ENCODE data around the gene GARNL3.

GARNL3 gene

DNA sequence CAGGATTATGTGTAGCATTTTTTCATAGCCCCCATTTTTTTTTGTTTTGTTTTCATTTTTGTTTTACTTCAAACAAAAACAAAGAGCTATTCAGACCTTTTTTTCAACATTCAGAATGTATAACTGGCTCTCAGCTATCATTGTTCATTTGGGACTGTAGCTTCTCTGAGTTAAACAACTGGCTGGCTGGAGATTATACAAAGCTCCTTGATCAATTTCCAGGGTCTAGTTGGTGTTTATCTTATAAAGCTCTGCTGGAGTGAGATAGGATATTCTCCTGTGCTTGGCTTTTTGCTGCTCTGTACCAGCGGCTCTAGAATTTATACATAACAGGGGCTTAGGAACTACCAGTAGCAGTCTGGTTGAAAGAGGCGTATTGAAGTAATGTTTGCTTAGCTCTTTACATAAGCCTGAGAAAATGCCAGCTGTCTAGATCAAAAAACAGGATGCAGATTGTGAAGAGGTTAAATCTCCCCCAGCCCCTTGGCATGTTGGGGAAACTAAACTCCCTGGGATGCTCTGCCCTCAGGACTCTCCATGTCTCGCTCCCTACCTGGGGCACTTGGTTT lies 15.2 kb downstream of the GARNL3 start:
- no peak for DNase-seq (ENCODE audit: low read depth in 2 of 2)

DNA sequence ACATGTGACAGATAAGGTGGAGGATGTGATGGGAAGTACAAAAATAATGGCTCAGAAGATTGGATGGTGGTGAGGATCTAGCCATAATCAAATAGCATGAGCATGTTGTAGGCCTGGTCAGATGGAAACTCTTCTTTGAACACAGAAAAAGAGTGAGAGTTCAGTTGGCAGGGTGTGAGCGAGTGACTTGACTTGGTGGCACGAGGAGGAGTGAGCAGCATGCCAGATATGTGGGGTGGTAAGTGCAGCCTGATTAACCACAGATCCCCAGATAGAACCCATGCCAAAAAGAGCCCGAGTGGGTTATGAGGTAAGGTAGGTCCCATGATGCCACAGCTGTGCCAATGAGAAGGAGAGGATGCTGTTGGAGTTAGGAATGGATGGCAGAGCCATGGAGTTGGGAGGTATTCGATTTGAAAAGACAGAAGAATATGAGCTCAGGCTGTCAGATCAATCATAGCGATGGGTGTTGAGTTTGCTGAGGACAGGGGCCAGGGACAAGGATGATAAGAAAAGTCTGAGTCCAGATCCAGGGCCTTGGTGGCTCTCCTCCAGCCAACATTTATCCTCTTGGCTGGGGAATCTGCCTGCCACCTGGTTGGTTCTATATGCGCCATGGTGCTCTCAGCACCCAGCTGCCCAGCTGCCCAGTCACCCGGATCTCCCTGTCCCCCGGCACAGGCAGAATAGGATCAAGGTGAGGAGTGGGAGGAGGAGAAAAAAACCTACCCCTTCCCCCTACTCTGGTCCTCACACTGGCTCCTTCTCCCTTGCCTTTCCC lies 16.5 kb downstream of the GARNL3 start:
- DNase-seq (ENCODE audit: low read depth in 2 of 2) = no peak

DNA sequence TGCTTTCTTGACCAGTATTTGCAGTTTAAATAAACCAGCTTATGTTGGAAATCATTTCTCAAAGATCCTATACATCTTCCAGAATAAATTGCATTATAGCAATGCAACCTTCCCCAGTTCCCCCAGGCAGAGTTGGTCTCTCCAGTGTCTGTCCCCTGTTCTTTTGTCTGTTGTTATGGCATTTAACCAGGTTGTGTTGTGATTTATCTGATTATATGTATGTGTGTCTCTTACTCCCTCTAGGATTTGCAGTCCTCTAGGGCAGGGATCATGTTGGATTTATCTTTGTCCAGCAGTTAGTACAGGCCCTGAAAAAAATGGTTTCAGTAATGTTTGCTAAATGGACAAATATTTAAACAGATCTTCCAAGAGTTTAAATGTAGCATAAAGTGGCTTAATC lies 17.3 kb downstream of the GARNL3 start:
- DNase-seq (ENCODE audit: low read depth in 2 of 2) = no peak

- DNase-seq (ENCODE audit: low read depth in 2 of 2) = no peak
Observed at GRCh38 chr9:127282611-127283010, 18.0 kb downstream of the GARNL3 start.

GRCh38 chr9:127283135-127283534 lies 18.6 kb downstream of the GARNL3 start:
- no peak for DNase-seq (ENCODE audit: low read depth in 2 of 2)

DNA sequence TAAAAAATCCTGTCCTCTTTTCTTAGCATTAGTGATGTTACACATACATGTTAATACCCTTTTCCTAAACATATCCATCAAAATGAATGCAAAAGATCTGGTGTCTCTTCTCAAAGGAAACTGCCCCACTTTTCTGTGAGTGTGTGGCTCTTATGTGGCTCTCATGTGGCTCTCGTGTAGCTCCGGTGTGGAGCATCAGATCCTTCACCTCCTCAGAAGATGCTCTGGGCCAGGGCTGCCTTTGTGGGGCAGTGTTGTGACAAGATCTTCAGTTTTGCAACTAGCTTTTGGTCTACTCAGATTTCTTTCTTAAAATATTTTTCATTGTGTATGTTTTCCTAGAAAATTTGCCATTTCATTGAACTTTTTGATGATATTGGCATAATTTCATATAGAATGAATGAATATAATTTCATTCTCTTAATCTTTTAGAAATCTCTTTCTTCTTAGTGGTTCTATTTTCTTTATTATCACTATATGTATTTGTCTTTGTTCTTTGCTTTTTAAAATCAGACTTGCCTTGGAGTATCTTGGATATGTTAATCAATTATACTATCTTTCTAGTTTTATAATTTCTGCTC lies 19.4 kb downstream of the GARNL3 start:
- peak in 1 of 2 donors; percentile 4 for DNase-seq (ENCODE audit: low read depth in 2 of 2)

GRCh38 chr9:127285965-127286364 lies 21.4 kb downstream of the GARNL3 start:
- DNase-seq (ENCODE audit: low read depth in 2 of 2) = no peak

GRCh38 chr9:127290561-127291065 lies 26.0 kb downstream of the GARNL3 start:
- DNase-seq (ENCODE audit: low read depth in 2 of 2) = no peak

DNA sequence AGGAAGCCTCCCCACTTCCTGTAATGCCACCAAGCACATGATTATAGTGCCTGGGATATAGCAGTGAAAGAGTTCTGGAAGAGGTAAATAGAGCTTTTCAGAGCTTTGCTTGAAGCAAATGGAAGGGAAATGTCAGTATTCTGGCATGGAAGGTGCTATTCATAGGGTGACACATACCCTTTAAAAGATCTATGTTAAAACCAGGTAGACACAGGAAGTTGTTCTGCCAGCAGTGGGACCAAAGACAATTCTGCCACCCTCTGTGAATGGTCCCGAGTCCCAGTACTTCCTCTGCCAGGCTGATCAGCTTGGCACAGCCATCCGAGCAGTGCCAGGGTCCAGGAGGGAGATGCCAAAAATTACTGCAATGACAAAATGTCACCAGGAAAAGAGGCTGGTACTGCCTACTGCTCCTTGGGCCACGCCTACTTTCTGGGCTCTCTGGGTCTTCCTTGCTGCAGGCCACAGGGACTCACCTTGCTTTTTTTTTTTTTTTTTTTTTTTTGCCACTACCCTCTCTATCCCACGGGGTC lies 26.7 kb downstream of the GARNL3 start:
- DNase-seq (ENCODE audit: low read depth in 2 of 2) = no peak

GRCh38 chr9:127292415-127292814 lies 27.8 kb downstream of the GARNL3 start:
- no peak for DNase-seq (ENCODE audit: low read depth in 2 of 2)

DNA sequence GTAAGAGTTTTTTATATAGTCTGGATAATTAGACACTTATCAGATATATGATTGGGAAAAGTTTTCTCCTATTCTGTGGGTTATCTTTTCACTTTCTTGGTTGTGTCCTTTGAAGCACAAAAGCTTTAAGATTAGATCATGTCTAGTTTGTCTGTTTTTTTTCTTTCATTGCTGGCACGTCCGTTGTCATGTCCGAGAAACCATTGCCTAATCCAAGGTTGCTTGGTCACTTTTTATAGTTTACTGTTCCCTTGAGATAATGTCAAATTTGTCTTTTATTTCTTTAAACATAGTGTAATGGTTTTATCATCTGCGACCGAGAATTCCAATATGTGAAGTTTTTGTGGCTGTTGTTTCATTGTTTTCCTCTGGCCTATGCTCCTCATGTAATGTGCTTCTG lies 28.8 kb downstream of the GARNL3 start:
- DNase-seq (ENCODE audit: low read depth in 2 of 2) = no peak

GRCh38 chr9:127293767-127294166 lies 29.2 kb downstream of the GARNL3 start:
- no peak for DNase-seq (ENCODE audit: low read depth in 2 of 2)

DNA sequence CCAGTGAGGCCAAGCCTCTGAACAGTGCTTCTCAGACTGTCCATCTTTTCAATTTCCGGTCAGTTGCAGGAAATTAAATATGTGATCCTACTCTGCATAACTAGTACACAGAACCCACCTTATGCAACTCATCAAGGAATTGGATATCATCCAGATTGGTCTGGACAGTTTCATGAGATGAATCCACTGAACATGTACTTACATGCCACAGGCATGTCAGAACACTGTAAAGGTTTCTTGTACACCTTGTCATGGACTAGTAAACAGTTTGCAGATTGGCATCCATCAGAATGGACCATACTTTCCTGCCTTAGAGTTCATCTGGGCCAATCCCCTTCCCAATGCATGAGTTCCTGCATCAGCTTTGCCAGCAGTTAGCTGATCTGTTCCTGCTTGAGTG lies 30.4 kb downstream of the GARNL3 start:
- no peak for DNase-seq (ENCODE audit: low read depth in 2 of 2)

- DNase-seq (ENCODE audit: low read depth in 2 of 2) = no peak
Observed at GRCh38 chr9:127300886-127301447, 36.4 kb downstream of the GARNL3 start.

- DNase-seq (ENCODE audit: low read depth in 2 of 2) = no peak
Observed at GRCh38 chr9:127303830-127304229, 39.3 kb downstream of the GARNL3 start.

DNA sequence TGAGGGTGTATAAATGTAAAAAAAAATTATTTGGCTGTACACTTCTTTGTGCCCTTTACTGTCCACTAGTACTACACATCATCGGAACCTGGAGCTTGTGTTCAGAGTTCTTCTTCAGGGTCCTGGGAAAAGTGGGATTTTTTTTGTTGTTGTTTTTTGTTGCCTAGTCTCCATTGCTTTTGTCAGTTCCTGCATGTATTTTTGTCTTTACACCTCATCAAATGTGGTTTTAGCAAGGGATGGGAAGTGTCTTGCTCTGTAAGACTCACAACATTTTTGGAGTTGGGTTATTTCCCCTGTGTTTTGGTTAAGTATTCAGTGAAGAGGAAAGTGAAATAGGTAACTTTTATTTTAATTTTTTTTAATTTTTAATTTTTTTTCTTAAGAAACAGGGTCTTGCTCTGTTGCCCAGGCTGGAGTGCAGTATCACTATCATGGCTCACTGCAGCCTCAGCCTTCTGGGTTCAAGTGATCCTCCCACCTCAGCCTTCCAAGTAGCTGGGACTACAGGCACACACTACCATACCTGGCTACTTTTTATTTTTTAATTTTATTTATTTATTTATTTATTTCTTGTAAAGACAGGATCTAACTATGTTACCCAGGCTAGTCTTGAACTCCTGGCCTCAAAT lies 40.7 kb downstream of the GARNL3 start:
- no peak for DNase-seq (ENCODE audit: low read depth in 2 of 2)

DNA sequence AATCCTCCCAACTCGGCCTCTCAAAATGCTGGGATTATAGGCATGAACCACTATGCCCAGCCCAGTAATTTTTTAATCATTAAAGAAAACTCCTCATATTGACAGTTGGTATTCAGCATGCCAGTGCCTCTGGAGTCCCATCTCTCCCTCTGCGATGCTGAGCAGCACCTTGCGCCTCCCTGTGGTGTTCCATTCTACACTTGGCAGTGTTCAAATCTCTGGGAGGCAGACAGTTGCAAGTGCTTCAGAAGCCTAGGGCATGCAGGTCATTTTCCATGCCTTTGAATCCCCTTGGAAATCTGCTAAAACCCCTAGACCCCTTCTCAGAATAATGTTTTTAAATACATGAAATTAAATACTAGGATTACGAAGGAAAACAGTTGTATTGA lies 41.3 kb downstream of the GARNL3 start:
- no peak for DNase-seq (ENCODE audit: low read depth in 2 of 2)

GRCh38 chr9:127307802-127308201 lies 43.2 kb downstream of the GARNL3 start:
- no peak for DNase-seq (ENCODE audit: low read depth in 2 of 2)

DNA sequence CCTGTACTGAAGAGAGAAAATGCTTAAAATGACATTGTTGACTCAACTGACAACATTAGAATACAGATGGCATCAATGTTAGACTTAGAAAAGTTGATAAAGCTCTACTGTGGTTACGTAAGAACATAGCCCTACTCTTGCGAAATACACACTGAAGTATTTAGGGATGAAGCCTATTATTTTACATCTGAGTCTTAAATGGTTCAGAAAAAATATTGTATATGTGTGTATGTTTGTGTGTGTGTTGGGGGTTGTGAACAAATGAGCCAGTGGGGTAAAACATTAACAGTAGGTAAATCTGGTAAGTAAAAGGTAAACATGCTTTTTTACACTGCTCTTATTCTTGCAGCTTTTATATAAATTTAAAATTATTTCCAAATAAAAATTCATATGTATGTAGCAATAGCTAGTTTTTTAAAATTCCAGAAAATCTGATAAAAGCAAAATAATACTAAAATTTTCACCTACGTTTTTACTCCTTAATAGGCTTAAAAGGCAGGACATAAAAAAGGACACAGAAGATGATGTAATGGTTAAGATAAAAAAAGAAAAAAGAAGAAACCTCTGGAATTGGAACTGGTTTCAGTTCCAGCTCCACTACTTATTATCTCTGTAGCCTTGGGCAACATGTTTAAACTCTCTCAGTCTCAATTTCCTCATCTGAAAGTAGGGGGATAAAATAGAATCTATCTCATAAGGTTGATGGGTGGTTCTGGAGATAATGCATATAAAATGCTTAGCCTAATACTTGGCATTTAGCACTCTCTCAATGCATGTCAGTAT lies 44.3 kb downstream of the GARNL3 start:
- no peak for DNase-seq (ENCODE audit: low read depth in 2 of 2)

DNA sequence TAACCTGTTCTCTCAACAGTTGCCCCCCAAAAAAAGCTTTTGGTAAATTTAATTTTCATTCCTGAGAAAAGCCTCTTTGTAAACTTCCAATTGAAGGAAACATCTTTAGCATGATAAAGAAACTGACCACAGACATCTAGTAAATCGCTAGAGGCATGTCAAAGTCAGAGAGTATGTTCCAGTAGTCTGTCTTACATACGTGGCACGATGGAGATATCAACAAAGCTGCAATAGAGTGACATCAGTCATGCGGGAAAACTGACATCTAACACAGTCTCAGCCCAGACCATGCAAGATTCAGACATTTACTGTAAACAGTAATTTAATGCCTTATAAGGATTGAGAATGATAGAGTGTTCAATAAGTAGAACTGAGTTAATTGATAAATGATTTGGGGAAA lies 45.1 kb downstream of the GARNL3 start:
- DNase-seq (ENCODE audit: low read depth in 2 of 2) = no peak

GRCh38 chr9:127311239-127311741 lies 46.7 kb downstream of the GARNL3 start:
- peak; percentile 4 to 8 for DNase-seq (ENCODE audit: low read depth in 2 of 2)
